ENCODE measurements around the gene RD3L. TPM values are rescaled to one million over a fixed set of nuclear protein-coding genes. Genes with fewer than 3 reads are reported as not detected.

Gene RD3L
- total and polyA plus RNA-seq, 2 of the 13 experiments (the other 11 are each of a cell fraction or from before 2014, with no cell fraction given), result not detected

DNA sequence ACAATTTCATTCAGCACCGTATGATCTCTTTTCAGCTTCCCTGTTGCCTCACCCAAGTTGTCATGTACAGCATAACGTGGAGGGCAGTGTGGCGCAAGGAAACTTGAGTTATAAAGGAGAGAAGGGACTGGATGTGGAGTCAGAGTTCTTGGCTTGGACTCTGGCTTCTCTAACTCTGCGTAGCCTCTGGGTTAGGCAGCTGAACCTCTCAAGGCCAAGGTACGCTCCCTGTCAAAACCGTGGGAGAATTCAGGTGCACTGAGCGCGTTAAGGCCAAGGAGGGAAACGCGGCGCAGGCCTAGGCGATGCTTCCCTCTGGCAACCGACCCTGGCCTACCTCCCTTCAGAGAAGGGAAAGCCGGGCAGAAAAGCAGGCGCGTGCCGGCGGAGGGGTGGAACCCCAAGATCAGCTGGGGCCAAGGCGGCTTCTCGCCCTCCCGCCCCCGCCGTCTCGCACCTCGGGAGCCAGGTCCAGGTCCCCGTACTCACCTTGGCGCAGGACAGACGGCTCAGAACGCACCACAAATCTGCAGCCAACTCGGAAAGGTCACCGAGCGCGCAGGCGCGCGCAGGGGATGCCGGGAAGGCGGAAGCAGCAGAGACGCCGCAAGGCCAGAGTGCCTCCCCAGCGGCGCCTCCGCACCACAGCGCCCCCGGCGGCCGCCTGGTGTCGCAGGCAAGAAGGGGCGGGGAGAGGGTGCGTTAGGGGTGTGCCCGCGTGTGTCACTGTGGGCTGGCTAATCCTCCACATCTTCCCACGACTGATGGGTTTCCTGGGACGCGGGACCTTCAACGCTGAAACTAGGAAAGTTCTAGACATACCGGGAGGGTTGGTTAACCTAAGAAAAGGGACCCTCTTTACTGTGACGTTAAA, 21.1 kb downstream of the RD3L start (continued):
- TF ChIP-seq, protein P1, sequence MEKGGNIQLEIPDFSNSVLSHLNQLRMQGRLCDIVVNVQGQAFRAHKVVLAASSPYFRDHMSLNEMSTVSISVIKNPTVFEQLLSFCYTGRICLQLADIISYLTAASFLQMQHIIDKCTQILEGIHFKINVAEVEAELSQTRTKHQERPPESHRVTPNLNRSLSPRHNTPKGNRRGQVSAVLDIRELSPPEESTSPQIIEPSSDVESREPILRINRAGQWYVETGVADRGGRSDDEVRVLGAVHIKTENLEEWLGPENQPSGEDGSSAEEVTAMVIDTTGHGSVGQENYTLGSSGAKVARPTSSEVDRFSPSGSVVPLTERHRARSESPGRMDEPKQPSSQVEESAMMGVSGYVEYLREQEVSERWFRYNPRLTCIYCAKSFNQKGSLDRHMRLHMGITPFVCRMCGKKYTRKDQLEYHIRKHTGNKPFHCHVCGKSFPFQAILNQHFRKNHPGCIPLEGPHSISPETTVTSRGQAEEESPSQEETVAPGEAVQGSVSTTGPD (CRISPR knock-in tag; IDR thresholded peaks at IDR 0.05), result no peak
- no peak for TF ChIP-seq SMYD3 (CRISPR knock-in tag; IDR thresholded peaks at IDR 0.05)
- no peak for TF ChIP-seq ZNF383 (CRISPR knock-in tag; IDR thresholded peaks at IDR 0.05; ENCODE audit: borderline replicate concordance)
- 0 out of 2 replicates have a peak, but pooled peaks have one; percentile 40 for TF ChIP-seq TP53 (CRISPR knock-in tag; conservative IDR thresholded peaks at IDR 0.05)
- TF ChIP-seq U2AF1 (optimal IDR thresholded peaks at IDR 0.05; ENCODE audit: low read depth, low read length), result no peak
- peak; percentile 94 for TF ChIP-seq THAP11 (CRISPR knock-in tag; IDR thresholded peaks at IDR 0.05)
- no peak for TF ChIP-seq NBN (conservative IDR thresholded peaks at IDR 0.05)
- TF ChIP-seq, protein P2, sequence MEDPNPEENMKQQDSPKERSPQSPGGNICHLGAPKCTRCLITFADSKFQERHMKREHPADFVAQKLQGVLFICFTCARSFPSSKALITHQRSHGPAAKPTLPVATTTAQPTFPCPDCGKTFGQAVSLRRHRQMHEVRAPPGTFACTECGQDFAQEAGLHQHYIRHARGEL (CRISPR knock-in tag; IDR thresholded peaks at IDR 0.05), result no peak
- 0 out of 2 replicates have a peak, but pooled peaks have one; percentile 85 for TF ChIP-seq ZNF619 (CRISPR knock-in tag; IDR thresholded peaks at IDR 0.05)
- peak; percentile 66; the same call in 1 of the 2 replicates for TF ChIP-seq SSRP1 (CRISPR knock-in tag; IDR thresholded peaks at IDR 0.05)
- TF ChIP-seq SIN3A (IDR thresholded peaks at IDR 0.05; ENCODE audit: borderline replicate concordance, low read depth, low read length), result peak; percentile 46; the same call in 1 of the 2 replicates
- TF ChIP-seq ZNF510 (CRISPR knock-in tag; IDR thresholded peaks at IDR 0.05; ENCODE audit: low read depth), result 0 out of 2 replicates have a peak, but pooled peaks have one; percentile 73
- TF ChIP-seq RNF2 (conservative IDR thresholded peaks at IDR 0.05; ENCODE audit: low read depth), result no peak; the same call in 1 of the 2 replicates
- peak; percentile 32; the same call in 1 of the 2 replicates for TF ChIP-seq ZNF543 (CRISPR knock-in tag; IDR thresholded peaks at IDR 0.05)
- no peak; the same call in 1 of the 2 replicates for TF ChIP-seq CEBPB (IDR thresholded peaks at IDR 0.05; ENCODE audit: borderline replicate concordance, low read depth, low read length)
- TF ChIP-seq PCBP1 (IDR thresholded peaks at IDR 0.05; ENCODE audit: borderline replicate concordance, low read depth, low read length), result 0 out of 2 replicates have a peak, but pooled peaks have one; percentile 24
- no peak; the same call in 1 of the 2 replicates for TF ChIP-seq SOX13 (IDR thresholded peaks at IDR 0.05)
- TF ChIP-seq SOX13 (CRISPR knock-in tag; conservative IDR thresholded peaks at IDR 0.05 in 1 of 2, IDR thresholded peaks at IDR 0.05 in 1 of 2), result peak in 1 of 2 experiments; percentile 41; a peak in 1 of 4 replicates
- no peak; the same call in 1 of the 2 replicates for TF ChIP-seq ZFP37 (CRISPR knock-in tag; IDR thresholded peaks at IDR 0.05; ENCODE audit: borderline replicate concordance)
- peak; percentile 4; the same call in 1 of the 2 replicates for TF ChIP-seq SMC3 (IDR thresholded peaks at IDR 0.05; ENCODE audit: low read length)
- TF ChIP-seq, protein P3, sequence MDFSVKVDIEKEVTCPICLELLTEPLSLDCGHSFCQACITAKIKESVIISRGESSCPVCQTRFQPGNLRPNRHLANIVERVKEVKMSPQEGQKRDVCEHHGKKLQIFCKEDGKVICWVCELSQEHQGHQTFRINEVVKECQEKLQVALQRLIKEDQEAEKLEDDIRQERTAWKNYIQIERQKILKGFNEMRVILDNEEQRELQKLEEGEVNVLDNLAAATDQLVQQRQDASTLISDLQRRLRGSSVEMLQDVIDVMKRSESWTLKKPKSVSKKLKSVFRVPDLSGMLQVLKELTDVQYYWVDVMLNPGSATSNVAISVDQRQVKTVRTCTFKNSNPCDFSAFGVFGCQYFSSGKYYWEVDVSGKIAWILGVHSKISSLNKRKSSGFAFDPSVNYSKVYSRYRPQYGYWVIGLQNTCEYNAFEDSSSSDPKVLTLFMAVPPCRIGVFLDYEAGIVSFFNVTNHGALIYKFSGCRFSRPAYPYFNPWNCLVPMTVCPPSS (IDR thresholded peaks at IDR 0.05), result no peak
- peak; percentile 88; the same call in 1 of the 2 replicates for TF ChIP-seq ZNF225 (CRISPR knock-in tag; IDR thresholded peaks at IDR 0.05)
- peak; percentile 98 for TF ChIP-seq PHF8 (CRISPR knock-in tag; IDR thresholded peaks at IDR 0.05)
- no peak for TF ChIP-seq CBX2 (IDR thresholded peaks at IDR 0.05; ENCODE audit: low read depth, low read length)
- TF ChIP-seq CBX2 (CRISPR knock-in tag; IDR thresholded peaks at IDR 0.05; ENCODE audit: low read depth), result no peak
- TF ChIP-seq FOXP4 (CRISPR knock-in tag; IDR thresholded peaks at IDR 0.05), result peak; percentile 69
